ENCODE data around the gene TMEM129.
A peak's percentile ranks its signal among the peaks of the same experiment; 100 is the strongest.

Gene TMEM129

DNA sequence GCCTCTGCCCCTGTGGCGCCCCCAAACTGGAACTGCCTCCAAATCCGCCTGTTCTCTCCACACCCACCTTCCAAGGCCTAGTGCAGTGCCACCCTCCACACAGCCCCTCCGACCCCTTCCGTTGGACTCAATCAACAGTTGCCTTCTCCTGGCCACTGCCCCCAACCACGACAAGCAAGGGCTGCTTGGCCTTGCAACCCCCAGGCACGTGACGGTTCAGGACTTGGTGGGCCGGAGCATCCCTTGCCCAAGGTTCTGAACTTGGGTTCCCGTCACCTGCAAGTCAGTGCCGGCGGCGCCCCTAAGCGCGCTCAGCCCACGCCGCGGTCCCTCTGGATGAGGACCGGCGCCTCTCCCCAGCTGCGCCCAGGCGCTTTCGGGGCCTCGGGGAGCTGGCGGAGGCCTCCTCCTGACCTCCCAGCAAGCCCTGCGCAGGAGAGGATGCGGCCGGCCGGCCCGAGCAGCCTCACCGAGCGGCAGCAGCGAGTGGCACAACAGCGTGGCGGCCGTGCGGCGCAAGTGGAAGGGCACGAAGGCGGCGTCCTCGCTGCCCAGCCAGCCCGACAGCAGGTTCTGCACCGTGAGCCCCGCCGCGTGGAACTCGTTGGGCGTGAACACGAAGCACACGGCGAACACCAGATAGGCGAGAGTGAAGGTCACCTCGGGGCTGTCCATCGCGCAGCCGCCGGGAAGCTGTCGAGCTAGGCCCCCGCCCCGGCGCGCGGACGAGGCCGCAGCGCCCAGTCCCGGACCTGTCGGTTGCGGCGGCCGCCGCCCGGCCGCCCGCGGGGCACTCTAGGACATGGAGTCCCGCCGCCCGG is 750 bp downstream of the TMEM129 start:
- TF ChIP-seq, protein P1, sequence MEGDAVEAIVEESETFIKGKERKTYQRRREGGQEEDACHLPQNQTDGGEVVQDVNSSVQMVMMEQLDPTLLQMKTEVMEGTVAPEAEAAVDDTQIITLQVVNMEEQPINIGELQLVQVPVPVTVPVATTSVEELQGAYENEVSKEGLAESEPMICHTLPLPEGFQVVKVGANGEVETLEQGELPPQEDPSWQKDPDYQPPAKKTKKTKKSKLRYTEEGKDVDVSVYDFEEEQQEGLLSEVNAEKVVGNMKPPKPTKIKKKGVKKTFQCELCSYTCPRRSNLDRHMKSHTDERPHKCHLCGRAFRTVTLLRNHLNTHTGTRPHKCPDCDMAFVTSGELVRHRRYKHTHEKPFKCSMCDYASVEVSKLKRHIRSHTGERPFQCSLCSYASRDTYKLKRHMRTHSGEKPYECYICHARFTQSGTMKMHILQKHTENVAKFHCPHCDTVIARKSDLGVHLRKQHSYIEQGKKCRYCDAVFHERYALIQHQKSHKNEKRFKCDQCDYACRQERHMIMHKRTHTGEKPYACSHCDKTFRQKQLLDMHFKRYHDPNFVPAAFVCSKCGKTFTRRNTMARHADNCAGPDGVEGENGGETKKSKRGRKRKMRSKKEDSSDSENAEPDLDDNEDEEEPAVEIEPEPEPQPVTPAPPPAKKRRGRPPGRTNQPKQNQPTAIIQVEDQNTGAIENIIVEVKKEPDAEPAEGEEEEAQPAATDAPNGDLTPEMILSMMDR (IDR thresholded peaks at IDR 0.05; ENCODE audit: low read depth, low read length) = no peak
- peak overlapping the region; percentile 72 for H3K4me3 ChIP-seq (ENCODE audit: low read depth, low read length)

GRCh38 chr4:1718095-1718850 is 2.9 kb downstream of the TMEM129 start:
- TF ChIP-seq, protein P1 (IDR thresholded peaks at IDR 0.05; ENCODE audit: low read depth, low read length) = no peak
- no peak overlapping the region for H3K4me3 ChIP-seq (ENCODE audit: low read depth, low read length)

DNA sequence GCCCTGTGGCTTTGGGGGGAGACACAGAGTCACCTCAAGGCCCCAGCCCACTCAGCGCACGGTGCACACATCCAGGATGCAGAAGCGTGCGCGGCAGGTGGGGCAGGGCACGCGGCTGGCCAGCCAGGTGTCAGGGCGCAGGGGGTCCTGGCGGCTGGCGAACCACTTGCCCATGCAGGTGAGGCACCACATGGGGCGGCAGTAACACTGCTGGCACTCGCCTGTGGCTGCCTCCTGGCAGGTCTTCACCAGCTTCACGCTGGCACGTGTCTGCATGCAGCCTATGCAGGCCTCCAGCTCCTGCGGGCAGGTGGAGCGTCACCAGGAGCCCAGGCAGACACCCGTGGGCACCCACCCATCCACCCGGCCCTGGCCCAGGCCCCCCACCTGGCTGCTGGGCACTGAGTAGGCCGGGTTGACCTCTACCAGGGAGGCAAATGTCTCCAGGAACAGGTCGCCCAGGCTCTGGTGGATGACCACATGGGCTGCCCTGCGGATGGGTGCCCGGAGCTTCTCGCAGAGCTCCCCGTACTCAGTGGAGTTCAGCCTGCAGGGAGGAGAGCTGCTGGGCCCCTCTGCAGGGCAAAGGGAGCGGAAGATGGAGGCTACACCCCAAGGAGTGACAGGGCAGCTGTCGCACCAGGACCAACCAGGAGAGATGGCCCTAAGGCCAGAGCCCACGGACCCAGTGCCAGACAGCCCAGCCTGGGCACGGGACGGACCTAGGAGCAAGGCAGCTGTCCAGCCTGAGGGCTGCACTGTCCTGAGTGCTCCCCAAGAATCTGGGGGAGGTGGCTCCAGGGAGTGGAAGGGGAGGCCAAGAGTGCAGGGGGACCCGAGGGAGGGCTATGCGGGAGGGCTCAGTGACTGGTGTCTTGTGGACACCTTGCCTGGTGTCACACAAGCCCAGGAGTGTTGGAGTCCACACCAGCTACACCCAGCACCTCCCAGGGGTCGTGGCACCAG is 3.7 kb downstream of the TMEM129 start:
- TF ChIP-seq, protein P1 (IDR thresholded peaks at IDR 0.05; ENCODE audit: low read depth, low read length) = no peak
- no peak overlapping the region for H3K4me3 ChIP-seq (ENCODE audit: low read depth, low read length)

DNA sequence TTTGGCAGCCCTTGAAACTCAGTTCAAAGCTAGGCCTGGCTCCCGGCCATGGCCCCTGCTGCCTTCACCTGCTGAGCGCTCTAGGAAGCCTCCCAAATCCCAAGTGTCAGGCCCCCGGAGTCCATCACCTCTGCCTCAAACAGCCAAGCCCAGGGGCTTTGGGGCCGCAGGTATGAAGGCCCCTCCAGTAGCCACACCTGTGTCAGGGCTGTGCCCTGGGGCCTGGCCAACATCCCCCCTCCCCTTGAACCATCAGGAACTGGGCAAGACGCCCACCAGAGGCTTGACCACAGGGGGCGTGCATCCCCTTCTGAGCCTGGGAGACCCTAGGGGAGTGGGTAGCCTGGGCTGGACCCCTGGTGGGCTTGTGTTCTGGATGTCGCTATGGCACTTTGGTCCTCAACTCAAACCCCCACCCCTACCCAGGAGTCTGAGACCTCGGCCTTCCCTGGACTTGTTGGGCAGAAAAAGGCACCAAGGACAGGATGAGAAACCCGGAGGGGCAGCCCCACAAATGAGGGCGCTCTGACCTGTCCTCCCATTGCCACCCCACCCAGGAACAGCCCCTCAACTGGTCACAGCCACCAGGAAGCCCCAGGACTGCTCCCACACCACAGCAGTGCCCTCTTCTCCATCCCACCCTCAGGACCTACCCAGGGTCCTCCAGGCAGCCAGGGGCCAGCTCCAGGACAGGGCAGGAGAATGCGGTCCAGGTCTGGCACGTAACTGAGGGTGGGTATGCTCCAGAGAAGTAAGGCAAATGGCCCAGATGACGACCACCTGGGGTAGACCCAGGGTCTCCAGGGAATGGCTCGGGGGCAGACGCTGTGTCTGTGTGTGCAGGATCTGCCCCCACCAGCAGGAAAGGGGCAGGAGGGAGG is 4.8 kb downstream of the TMEM129 start:
- TF ChIP-seq, protein P1 (IDR thresholded peaks at IDR 0.05; ENCODE audit: low read depth, low read length) = no peak
- H3K4me3 ChIP-seq (ENCODE audit: low read depth, low read length) = no peak overlapping the region

DNA sequence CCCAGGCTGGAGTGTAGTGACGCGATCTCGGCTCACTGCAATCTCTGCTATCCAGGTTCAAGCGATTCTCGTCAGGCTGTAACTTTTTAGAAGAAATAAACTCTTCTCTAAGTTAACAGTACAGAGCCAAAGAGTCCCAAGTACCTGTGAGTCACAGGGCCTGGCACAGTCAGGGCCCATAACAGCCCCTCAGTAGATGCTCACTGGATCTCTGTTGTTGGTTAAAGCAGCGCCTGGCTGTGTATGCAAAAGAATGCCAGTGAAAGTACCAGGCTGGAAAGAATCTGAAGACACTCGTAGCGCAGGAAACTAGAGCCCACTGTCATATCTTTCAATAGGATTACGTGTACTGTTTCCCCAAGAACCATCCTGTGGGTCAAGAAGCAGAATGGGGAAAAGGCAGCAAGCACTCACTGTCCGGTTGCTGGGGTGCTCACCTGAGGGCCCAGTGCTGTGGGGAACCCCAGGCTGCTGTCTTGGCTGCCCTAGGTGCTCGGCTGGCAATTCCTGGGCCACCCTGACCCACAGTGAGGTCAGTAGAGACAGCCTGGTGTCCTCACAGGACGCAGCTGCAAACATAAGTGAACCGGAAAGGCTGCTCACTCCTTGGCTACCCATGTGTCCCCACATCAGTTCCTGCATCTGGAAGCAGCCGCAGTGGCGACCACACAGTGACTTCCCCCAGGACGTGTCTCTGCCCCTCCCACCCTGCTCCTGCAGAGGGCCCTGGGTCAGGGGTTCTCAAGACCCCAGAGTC is 5.9 kb downstream of the TMEM129 start:
- no peak overlapping the region for H3K4me3 ChIP-seq (ENCODE audit: low read depth, low read length)
- TF ChIP-seq, protein P1 (IDR thresholded peaks at IDR 0.05; ENCODE audit: low read depth, low read length) = no peak

Data from WI38 (cell line).